GM21576 (cell line): Measurements from ENCODE around the gene SRGAP1.

ENCODE experiments used
- ATAC-seq: cut with Tn5 transposase; IDR thresholded peaks from one replicate; pipeline ENCODE4 v1.9.1; 2021; ENCODE audit warnings: mild to moderate bottlenecking, moderate library complexity; ENCODE audit not compliant: unreplicated experiment

The SRGAP1 gene

DNA sequence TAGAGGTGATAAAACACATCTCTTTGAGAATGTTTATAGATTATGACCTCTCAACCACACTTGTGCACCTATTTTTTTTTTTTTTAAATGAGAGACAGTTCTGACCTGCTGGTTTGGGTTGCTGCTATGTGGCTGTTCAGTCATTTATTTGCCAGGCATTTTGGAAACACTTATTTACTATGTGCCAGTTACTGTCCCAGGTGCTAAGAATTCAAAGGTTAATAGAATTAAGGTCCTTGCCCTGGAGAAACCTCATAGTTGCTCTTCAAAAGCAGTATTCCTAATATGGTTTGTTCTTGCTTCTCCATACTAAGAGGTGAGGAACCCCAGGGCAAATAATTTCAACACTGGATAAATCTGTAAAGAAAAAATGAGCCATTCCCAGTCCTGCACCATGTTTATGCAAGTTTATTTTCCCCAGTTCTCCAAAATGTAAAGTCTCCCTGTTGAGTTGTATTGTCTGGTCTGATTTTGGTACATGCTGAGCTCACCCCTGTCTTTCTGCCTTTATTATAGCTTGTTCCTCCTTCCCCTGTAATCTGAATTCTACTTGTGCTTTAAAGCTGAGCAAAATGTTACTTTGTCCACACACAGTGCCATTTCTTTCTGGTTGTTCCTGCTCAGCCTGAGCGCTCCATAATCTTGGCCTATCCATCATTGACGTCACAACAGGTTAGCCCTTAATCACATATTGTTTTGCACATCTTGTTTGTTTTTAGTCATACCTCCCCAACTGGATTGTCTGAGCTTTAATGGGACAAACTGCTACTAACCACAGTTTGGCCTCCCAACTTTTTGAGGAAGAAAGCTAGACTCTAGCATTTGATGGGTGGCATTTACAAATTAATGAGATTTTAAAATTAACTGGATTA, 56.7 kb downstream of the SRGAP1 start:
- ATAC-seq = no peak

DNA sequence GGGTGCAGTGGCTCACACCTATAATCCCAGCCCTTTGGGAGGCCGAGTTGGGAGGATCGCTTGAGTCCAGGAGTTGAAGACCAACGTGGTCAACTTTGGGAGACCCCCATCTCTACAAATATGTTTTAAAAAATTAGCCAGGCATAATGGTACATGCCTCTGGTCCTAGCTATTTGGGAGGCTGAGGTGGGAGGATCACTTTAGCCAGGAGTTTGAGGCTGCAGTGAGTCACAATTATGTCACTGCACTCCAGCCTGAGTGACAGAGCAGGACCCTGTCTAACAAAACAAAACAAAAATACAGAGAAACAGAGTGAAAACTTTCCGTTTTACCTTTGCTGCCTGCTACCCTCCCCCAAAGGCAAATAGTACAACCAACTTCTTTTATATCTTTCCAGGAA, 60.2 kb downstream of the SRGAP1 start:
- no peak for ATAC-seq

DNA sequence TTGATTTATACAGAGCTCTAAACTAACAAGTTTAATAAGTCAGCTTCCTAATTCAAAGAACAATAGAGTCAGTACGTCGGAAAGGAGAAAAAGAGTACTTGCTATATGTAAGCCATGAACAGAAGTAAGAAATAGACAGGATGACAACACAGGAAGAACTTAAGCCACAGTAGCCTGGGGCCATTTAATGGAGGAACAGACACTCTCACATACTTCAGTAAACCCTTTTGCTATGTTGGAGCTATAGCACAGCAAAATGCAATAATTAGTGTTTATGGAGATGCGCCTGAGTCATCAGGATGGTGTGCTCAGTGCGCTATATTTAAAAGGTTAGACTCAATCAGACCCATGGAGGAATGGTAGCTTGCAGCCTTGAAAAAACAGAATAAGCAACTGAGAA, 61.0 kb downstream of the SRGAP1 start:
- no peak for ATAC-seq

DNA sequence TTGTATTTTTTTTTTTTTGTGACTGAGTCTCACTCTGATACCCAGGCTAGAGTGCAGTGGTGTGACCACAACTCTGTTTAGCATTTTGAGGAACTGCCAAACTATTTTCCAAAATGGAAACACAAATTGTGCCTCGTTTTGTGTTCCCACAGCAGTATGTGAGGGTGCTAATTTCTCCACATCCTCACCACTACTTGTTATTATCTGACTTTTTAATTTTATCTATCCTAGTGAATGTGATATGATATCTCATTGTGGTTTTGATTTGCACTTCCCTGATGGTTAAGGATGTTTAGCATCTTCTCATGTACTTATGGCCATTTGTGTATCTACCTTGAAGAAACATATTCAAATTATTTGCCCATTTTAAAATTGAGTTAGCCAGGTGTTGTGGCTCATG, 62.4 kb downstream of the SRGAP1 start:
- ATAC-seq = no peak

DNA sequence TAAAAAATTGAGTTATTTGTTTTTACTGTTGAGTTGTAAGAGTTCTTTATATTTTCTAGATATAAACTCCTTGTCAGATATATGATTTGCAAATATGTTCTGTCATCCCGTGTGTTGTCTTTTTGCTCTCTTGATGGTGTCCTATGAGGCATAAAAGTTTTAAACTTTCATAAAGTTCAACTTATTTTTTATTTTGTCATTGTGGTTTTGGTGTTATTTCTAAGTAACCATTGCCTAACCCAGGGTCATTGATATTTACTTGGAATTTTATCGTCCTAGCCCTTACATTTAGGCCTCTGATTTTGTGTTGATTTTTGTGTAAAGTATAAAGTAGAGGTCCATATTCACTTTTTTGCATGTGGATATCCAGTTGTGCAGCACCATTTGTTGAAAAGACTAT, 63.1 kb downstream of the SRGAP1 start:
- ATAC-seq = no peak

DNA sequence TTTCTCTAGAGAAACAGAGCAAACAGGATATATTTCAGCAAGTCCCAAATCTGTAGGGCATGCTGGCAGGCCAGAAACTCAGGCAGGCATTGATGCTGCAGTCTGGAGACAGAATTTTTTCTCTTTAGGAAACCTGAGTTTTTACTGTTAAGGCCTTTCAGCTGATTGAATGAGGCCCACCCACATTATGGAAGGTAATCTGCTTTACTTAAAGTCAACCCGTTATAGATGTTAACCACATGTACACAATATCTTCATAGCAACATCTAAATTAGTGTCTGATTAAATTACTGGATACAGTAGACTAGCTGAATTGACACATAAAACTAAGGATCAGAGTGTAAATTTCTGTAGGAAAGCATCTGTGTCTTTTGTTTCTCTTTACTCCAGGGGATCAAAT, 65.2 kb downstream of the SRGAP1 start:
- ATAC-seq = no peak

DNA sequence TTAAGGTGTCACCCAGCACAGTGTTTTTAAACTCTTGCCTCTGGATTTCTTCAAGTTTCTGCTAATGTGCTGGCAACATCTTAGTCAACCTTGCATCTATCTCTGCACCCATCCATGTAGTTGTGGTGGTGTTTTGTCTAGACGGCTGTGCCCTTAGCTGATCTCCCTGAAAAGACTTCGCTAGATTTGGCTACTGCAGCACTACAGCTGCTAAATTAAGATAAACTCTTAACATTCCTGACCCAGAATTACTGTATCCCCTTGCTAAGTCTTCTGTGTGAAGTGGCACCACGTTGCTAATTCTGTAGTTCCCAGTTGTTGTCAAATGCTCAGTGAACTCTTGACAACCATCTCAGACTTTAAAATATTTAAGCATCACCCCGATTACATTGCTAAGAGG, 66.8 kb downstream of the SRGAP1 start:
- no peak for ATAC-seq

DNA sequence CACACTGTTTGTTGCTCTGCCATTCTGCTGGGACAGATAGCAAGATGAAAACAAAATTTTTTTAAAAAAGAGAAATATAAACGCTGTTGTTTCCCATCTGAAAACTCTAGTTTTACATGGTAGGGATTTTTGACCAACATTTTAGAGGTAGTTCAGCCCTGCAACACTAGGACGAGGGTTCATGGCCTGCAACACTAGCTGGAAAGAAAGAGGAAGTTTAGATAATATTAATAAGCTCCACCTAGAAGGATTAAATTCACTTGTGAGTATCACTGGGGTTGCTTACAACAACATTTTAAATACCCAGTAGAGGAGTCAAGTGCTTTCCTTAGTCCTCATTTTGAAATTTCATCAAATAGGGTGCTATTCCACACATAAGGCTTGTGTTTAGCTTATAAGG, 68.2 kb downstream of the SRGAP1 start:
- ATAC-seq = no peak

DNA sequence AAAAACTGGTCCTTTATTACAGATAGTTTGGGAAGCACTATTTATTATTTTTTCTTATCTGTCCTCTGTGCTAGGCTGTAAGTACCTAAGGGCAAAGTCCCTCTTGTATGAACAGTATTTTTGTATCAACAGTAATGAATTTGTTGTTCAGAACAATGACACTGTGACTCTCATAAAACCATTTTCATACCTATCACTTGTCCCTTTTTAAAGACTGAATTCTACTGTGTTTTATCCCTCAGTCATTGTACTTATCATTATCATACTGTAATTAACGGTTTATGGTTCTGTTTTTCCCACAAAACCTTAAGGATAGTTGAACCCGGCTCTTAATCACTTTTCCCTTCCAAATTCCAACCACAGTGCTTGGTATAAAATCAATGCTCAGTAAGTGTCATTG, 69.4 kb downstream of the SRGAP1 start:
- no peak for ATAC-seq

DNA sequence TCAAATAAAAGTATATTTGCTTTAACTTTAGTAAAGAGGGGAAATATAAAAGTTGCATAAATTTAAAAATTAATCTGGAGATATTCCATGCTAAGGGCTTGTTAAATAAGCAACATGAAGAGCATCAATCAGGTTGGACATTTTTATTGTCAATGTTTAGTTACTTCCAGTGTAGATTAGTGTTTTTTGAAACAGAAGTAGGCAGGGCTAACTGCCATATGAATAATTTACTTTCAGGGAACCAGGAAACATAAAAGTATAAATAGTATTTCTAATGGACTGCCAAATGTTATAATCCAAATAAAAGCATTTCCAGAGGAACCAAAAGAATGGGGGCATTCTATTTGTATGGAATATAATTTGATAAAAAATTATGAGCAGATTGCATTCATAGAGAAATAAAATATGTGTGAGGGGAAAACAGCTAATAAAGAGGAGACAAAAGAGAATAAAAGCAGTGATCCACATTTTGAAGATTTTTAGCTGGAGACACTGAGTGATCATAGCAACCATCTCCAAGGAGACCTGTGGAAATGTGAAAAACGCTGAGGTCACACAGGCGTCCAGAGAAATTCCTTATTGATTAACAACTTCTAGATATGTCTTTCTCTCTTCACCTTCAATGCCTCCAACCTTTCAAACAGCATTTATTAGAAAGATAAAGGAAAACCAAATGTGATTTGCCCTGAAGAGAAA, 70.8 kb downstream of the SRGAP1 start:
- no peak for ATAC-seq

DNA sequence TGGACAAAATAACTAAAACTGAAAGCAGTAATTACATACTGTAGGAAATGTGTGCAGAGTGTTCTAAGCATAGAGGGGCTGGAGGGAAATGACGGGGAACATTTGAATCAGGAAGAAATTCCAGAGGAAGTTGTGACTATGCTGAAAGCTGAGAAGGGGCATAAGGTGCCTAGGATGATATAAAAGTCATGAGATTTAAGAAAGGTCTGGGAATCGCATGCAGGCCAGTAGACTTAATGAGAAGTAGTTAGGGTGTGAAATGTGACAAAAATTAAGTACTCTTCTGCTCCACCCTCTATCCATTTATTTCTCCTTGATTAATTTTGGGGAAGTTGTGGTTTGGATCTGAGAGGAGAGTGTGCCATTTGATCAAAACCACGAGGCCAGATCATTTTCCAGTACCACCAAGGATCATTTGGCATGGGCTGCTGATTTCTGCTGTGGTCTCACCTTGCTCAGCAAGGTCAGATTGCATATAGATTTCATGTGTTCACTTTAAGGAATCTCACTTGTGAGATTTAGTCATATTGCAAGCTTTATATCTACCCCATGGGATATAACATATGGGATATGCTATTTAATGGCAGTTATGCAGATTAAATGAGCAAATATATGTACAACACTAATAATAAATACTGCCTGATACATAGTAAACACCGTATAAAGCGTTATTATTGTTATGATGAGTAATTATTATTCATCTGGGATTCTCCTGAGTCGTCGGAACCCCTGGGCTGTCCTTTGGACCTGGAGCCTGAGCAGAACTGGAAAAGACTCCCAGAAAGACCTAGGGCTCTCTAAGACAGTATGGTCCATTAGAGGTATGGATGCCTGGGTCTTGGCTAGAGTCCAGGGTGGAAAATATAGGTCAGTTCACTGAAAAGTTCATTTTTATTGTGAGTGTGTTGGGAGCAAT, 72.3 kb downstream of the SRGAP1 start:
- ATAC-seq = no peak

DNA sequence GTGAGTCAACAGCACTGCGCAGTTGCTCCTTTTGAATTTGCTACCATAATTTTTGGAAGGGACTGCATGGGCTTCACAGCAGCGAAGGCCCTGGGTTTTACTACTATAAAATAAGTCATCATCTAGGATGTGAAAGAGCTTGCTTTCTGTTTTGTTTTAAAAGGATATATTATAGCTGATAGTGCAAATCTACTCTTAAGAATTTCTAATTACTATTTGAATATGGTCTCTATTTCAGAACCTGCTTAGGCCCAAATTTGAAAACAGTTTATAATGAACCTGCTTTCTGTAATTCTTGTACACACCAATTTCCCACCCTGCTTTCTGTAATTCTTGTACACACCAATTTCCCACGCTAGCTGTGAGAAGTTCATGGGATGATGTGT, 73.0 kb downstream of the SRGAP1 start:
- ATAC-seq = no peak

DNA sequence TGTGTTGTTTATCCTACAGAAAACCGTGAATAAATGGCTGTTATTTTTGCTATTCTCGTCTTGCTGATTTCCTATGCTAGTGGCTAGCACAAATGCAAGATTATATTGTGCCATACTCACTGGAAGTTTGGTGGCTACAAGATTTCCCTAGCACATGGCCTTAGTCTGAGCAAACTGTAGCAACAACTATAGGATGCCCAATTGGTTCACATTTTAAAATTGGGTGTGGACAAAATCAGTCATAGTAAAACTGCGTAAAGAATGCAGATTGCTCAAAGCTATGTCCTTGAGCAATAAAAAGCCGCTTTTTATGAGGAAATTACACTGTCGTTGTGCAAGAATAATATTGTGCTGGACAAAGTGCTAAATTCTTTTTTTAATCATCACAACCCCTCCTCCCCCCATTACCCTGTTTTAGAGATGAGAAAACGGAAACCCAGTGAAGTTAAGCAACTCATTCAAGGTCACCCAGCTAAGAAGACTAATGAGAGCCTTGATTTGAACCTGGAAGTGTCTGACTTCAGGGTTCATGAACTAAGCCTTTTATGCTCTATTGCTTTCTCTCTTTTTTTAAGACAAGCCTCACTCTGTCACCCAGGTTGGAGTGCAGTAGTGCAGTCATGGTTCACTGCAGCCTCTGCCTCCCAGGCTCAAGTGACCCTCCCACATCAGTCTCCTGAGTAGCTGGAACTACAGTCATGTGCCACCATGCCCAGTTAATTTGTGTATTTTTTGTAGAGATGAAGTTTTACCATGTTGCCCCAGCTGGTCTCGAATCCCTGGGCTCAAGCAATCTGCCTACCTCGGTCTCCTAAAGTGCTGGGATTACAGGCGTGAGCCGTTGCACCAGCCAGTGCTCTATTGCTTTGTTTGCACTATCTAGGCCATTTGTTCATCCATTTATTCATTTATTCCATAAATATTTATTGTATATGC, 73.6 kb downstream of the SRGAP1 start:
- ATAC-seq = peak; percentile 81

DNA sequence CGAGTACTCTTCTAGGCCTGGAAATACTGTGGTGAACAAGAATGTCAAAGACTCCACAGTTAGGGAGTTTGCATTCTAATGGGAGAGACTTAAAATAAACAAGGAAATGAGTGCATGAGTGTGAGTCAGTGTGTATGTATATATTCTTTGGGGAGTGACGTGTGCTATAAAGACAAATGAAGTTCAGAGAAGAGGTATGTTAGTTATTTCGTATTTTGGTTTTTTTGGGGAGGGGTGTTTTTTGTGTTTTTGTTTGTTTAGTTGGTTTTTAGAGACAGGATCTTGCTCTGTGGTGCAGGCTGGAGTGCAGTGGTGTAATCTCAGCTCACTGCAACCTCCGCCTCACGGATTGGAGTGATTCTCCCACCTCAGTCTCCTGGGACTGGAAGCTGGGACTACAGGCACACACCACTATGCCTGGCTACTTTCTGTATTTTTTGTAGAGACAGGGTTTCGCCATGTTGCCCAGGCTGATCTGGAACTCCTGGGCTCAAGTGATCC, 74.3 kb downstream of the SRGAP1 start:
- no peak for ATAC-seq

DNA sequence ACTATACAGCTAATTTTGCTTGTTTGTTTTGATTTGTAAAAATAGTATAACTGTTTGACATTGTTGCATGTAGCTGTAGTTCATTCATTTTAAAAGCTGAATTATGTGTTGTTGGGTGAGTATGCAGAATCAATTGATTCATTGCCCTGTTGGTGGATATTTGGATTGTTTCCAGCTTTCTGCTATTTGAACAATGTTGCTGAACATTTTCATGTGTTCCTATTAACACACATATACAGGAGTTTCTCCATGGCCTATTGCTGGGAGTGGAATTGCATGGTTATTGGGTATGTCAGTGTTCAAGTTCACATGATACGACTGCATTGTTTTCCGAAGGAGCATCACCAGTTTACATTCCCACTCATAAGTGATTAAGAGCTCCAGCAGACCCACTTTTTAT, 75.3 kb downstream of the SRGAP1 start:
- no peak for ATAC-seq

DNA sequence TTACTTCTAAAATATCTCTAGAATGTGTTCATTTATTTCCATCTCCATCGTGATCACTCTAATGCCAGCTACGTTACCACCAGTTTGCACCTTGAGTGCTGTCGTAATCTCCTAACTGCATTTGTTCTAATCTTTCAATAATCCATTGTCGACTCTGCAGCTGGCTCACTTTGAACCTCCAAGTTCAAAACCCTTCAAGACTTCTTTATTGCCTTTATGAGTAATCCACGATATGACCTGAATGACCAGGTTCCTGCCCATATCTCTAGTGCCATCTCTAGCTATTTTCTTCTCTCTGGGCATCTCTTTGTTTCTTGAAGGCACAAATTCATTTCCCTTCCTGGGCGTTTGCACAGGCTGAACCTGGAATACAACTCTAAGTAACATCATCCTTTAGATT, 76.7 kb downstream of the SRGAP1 start:
- no peak for ATAC-seq

DNA sequence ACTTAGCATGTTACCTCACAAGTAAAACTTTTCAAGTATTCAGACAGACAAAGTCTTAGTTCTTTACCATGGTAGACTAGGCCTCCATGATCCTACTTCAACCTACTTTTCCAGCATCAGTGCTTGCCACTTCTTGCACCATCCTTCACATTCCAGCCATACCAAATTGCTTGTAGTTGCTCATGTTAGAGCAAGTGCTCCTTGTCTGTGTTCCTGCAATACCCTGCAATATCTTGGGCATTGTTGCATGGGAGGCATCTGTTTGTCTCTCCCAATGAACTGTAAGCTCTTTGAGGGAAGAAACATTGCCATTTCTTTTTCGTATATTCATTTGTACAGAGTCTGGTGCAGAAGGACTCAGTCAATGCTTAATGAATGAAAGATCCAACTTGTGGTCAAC, 78.0 kb downstream of the SRGAP1 start:
- no peak for ATAC-seq

DNA sequence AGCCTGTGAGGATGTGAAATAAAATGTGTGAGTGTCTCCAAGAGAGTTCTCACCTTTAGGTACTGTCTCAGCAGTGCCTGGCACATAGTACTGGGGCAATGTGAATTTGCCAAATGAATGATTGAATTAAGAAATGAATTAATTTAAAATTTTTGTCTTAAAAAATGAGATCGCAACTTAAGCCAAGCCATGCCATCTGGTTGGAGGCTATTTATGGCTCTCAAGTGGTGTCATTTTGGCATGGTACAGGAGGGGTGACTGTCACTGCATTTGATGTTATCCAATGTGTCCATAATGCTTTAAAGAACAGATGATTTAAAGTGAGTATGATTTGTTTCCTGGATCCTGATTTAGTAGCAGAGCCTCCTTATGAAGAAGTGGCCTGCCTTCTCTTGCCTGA, 80.3 kb downstream of the SRGAP1 start:
- no peak for ATAC-seq

DNA sequence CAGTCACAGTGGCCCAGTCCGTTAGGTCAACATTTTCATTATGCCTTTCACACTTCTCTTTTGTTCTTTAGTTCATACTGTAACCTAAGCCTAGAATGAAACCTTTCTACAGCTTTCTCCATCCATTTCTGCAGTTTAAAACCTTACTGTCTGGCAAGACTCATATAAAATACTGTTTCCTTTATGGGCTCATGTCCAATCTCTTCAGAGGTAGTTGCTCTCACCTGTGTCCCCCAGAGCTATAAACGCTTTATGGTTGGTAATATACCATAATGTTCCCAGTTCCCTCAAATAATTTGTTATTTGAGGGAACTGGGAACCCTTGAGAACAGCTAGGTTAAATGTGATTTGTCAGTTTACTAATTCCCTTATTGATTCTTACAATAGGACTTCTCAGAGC, 83.0 kb downstream of the SRGAP1 start:
- no peak for ATAC-seq

DNA sequence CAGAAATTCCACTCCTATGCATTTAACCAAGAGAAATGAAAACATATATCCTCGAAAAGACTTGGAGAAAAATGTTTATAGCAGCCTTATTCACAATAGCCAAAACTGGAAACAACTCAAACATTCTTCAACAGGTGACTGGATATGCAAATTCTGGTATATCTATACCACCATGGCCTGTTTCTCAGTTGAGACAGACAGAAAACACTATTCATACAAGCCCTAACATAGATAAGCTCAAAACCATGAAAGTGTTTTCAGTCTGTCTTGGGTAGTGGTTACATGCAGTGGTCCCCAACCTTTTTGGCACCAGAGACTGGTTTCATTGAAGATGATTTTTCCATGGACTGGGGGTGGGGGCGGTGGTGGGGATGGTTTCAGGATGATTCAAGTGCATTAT, 83.8 kb downstream of the SRGAP1 start:
- no peak for ATAC-seq
